K562 (cell line): ENCODE measurements around the gene SLC39A11. TPM values are rescaled to one million over a fixed set of nuclear protein-coding genes. Genes with fewer than 3 reads are reported as not detected.

Source experiments
- ATAC-seq: fragments of 200-7000 bp; cut with Tn5 transposase; 3 replicates; pipeline ENCODE4 v1.9.1; 2020; ENCODE audit warnings: moderate library complexity
- BruUV-seq: library from RNA; stranded (reverse); fragments of 400-500 nt; replicated peaks from 2 replicates; lab custom pipeline; 2021; lab: Mats Ljungman, UMichigan
- CTCF ChIA-PET: fragments of 300-600 bp; formaldehyde crosslinking; extraction: SDS; loops from one replicate; lab custom pipeline; 2021; ENCODE audit warnings: low intra/inter-chr PET ratio; lab: Yijun Ruan, JAX
- POLR2A ChIA-PET: fragments of 300-600, 350-650 bp; sonication (Branson Sonifier 250); formaldehyde crosslinking; extraction: SDS; loops from one replicate; lab custom pipeline; 2021; ENCODE audit warnings: antibody characterized with exemption, inconsistent platforms; lab: Yijun Ruan, JAX
- DNase-seq, 4 experiments: peaks; one replicate each; pipeline versions ENCODE4 v3.0.0 to v3.0.0-alpha.2; 2011 to 2018; ENCODE audit warnings: low spot score in 3 of 4, mixed read lengths in 3 of 4; ENCODE audit errors: extremely low read depth in 1 of 4
- FAIRE-seq: peaks from 2 replicates; lab custom pipeline; 2011; peaks lifted over from hg19 to GRCh38; lab: Jason Lieb, UNC
- H2AFZ ChIP-seq: 2 replicates; pipeline ENCODE4 v1.6.0; 2011; ENCODE audit warnings: low read depth, low read length, control low read depth, inconsistent platforms
- H3K27ac ChIP-seq: fragments of 200-600 bp; 3 replicates; pipeline ENCODE4 v1.8.0; 2011; ENCODE audit warnings: low read depth, mild to moderate bottlenecking, control low read depth, inconsistent platforms, low read length, moderate library complexity, mixed read lengths; ENCODE audit errors: extremely low read depth
- H3K27me3 ChIP-seq, 2 experiments: fragments of 300-600 bp in 1 of 2; 2 replicates in 1 of 2; 3 replicates in 1 of 2; pipeline versions ENCODE4 v1.6.0 to v1.8.0; 2011; ENCODE audit warnings: inconsistent platforms in 2 of 2, low read length in 2 of 2, mild to moderate bottlenecking in 1 of 2, mixed read lengths in 1 of 2, moderate library complexity in 1 of 2; ENCODE audit not compliant: control insufficient read depth in 2 of 2, insufficient read depth in 2 of 2
- H3K36me3 ChIP-seq: fragments of 300-600 bp; 3 replicates; pipeline ENCODE4 v1.8.0; 2011; ENCODE audit warnings: mild to moderate bottlenecking, low read length, inconsistent platforms; ENCODE audit not compliant: control insufficient read depth, insufficient read depth
- H3K4me1 ChIP-seq, 2 experiments: fragments of 200-600 bp in 1 of 2; replicated peaks in 1 of 2; 2 replicates in 1 of 2; 3 replicates in 1 of 2; pipeline versions ENCODE4 v1.5.1 to v1.8.0; 2011; ENCODE audit warnings: inconsistent platforms in 2 of 2, low read length in 2 of 2, mild to moderate bottlenecking in 1 of 2, mixed read lengths in 1 of 2, moderate library complexity in 1 of 2; ENCODE audit not compliant: control insufficient read depth in 2 of 2, insufficient read depth in 2 of 2
- H3K4me2 ChIP-seq: 2 replicates; pipeline ENCODE4 v1.6.1; 2011; ENCODE audit warnings: low read length, control low read depth, inconsistent platforms, mixed read lengths; ENCODE audit not compliant: insufficient read depth
- H3K4me3 ChIP-seq: fragments of 200-600 bp; sonication (generic), shearing (Covaris generic); 2 replicates; pipeline ENCODE4 v1.5.1; 2016; ENCODE audit warnings: control low read depth, inconsistent platforms
- H3K79me2 ChIP-seq: fragments of 200-600 bp; 3 replicates; pipeline ENCODE4 v1.8.0; 2011; ENCODE audit warnings: low read length, inconsistent platforms; ENCODE audit not compliant: control insufficient read depth, insufficient read depth
- H3K9ac ChIP-seq, 2 experiments: 2 replicates each; pipeline versions ENCODE4 v1.6.0 to v1.6.1; 2011; ENCODE audit warnings: low read depth in 2 of 2, low read length in 2 of 2, control low read depth in 1 of 2, inconsistent platforms in 1 of 2, mild to moderate bottlenecking in 1 of 2, mixed read lengths in 1 of 2; ENCODE audit not compliant: insufficient read depth in 1 of 2
- H3K9me1 ChIP-seq: one replicate; pipeline ENCODE4 v1.6.0; 2011; ENCODE audit warnings: inconsistent platforms, mild to moderate bottlenecking, low read length, moderate library complexity; ENCODE audit not compliant: control insufficient read depth, insufficient read depth
- H3K9me3 ChIP-seq: replicated peaks from 2 replicates; pipeline ENCODE4 v1.5.1; 2011; ENCODE audit warnings: low read depth, low read length, inconsistent platforms; ENCODE audit not compliant: control insufficient read depth, insufficient read depth
- H4K20me1 ChIP-seq: replicated peaks from 2 replicates; pipeline ENCODE4 v1.6.1; 2011; ENCODE audit warnings: low read length, inconsistent platforms, mixed read lengths; ENCODE audit not compliant: control insufficient read depth, insufficient read depth
- C11orf30 ChIP-seq: fragments of 450-650 bp; IDR thresholded peaks from 2 replicates; pipeline ENCODE4 v1.6.1; 2016; ENCODE audit warnings: low read depth, mild to moderate bottlenecking
- MIER1 ChIP-seq: fragments of 450-650 bp; IDR thresholded peaks from 2 replicates; pipeline ENCODE4 v1.6.1; 2016; ENCODE audit warnings: antibody characterized with exemption, mild to moderate bottlenecking, low read depth
- NEUROD1 ChIP-seq: fragments of 150-350 bp; IDR thresholded peaks from 2 replicates; pipeline ENCODE4 v1.6.1; 2014; ENCODE audit warnings: borderline replicate concordance, low read length, low read depth; ENCODE audit not compliant: partially characterized antibody
- RAD51 ChIP-seq: fragments of 450-650 bp; IDR thresholded peaks from 2 replicates; pipeline ENCODE4 v1.7.1; 2016; ENCODE audit warnings: low read depth, mild to moderate bottlenecking, borderline replicate concordance
- SMARCC2 ChIP-seq: fragments of 450-650 bp; IDR thresholded peaks from 2 replicates; pipeline ENCODE4 v1.6.1; 2017; ENCODE audit warnings: antibody characterized with exemption, moderate library complexity, mild to moderate bottlenecking, low read depth
- WGBS: fragments of 100-300 bp; shearing (Covaris generic); methylation state at CpG from one replicate; pipeline ENCODE4 v1.1.6; 2016; ENCODE audit warnings: low coverage, mixed read lengths; ENCODE audit not compliant: insufficient coverage; ENCODE audit errors: missing lambda C conversion rate; 5-methylcytosine and 5-hydroxymethylcytosine counted together
- in situ Hi-C: fragments of 300-500 bp; cut with MboI; formaldehyde crosslinking; loops from 4 replicates; pipeline ENCODE4 v1.15.0; 2018; ENCODE audit warnings: inconsistent platforms, mixed read lengths
- intact Hi-C: fragments of 100-400 bp; cut with micrococcal nuclease; formaldehyde crosslinking; loops from 2 replicates; pipeline ENCODE4 v1.14.2; 2022
- polyA plus RNA-seq, 8 experiments: library from polyadenylated mRNA; depleted of rRNA in 4 of 8; stranded (reverse) in 5 of 8; unstranded in 3 of 8; fragments of >200 nt; fragmentation: Nextera tagmentation in 2 of 8; fragmentation: Illumina TruSeq in 1 of 8; extraction: Ambion mirVana in 2 of 8; extraction: Trizol in 1 of 8; gene quantifications; 2 replicates each; pipeline versions ENCODE4 v1.2.1 to v1.2.3, GENCODE V29; 2011 to 2014; ENCODE audit warnings: inconsistent platforms in 1 of 8, missing spikeins in 1 of 8
- total RNA-seq, 7 experiments: library from RNA; depleted of rRNA in 6 of 7; stranded (reverse); fragments of >200 nt in 6 of 7; fragmentation: Illumina TruSeq in 2 of 7; extraction: Trizol in 2 of 7; gene quantifications; 2 replicates each; pipeline versions ENCODE4 v1.2.1 to v1.2.3, GENCODE V29; 2011 to 2021; ENCODE audit warnings: low replicate concordance in 1 of 7
- TF ChIP-seq, protein P1 (sequence below): sonication (generic); formaldehyde crosslinking; IDR thresholded peaks from 2 replicates; pipeline ENCODE4 v1.5.0; 2020; ENCODE audit warnings: missing genetic modification reagents
- TF ChIP-seq, protein P2 (sequence below): sonication (generic); formaldehyde crosslinking; IDR thresholded peaks from 2 replicates; pipeline ENCODE4 v1.9.0; 2022; ENCODE audit warnings: mild to moderate bottlenecking, missing genetic modification reagents
- TF ChIP-seq, protein P3 (sequence below): fragments of 450-650 bp; formaldehyde crosslinking; IDR thresholded peaks from 2 replicates; pipeline ENCODE4 v1.4.0; 2020; ENCODE audit warnings: mild to moderate bottlenecking, mixed read lengths

Gene SLC39A11
- total and polyA plus RNA-seq, 9 of the 15 experiments (the other 6 are each of a cell fraction or from before 2014, with no cell fraction given): 10.5 to 26.4 (median 13.4) TPM

GRCh38 chr17:72631949-72632684 is 460.4 kb downstream of the SLC39A11 start:
- H3K4me2 ChIP-seq: no peak overlapping the region
- BruUV-seq: no TSS peak
- in situ Hi-C loops: no loop called here
- no peaks in the 10 kb centered on the region for H3K36me3 ChIP-seq
- ATAC-seq: no peak
- no peaks in the 10 kb centered on the region for H3K9me3 ChIP-seq
- no peak for FAIRE-seq
- DNase-seq: no peak
- TF ChIP-seq RAD51 (0 out of 2 replicates have a peak, but pooled peaks have one; percentile 38), MIER1 (no peak), SMARCC2 (no peak), C11orf30 (peak; percentile 10; the same call in 1 of the 2 replicates), NEUROD1 (no peak)
- TF ChIP-seq, protein P1, sequence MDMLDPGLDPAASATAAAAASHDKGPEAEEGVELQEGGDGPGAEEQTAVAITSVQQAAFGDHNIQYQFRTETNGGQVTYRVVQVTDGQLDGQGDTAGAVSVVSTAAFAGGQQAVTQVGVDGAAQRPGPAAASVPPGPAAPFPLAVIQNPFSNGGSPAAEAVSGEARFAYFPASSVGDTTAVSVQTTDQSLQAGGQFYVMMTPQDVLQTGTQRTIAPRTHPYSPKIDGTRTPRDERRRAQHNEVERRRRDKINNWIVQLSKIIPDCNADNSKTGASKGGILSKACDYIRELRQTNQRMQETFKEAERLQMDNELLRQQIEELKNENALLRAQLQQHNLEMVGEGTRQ (CRISPR knock-in tag): peak; percentile 47; the same call in 1 of the 2 replicates
- TF ChIP-seq, protein P2, sequence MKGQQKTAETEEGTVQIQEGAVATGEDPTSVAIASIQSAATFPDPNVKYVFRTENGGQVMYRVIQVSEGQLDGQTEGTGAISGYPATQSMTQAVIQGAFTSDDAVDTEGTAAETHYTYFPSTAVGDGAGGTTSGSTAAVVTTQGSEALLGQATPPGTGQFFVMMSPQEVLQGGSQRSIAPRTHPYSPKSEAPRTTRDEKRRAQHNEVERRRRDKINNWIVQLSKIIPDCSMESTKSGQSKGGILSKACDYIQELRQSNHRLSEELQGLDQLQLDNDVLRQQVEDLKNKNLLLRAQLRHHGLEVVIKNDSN: 0 out of 2 replicates have a peak, but pooled peaks have one; percentile 33
- TF ChIP-seq, protein P3, sequence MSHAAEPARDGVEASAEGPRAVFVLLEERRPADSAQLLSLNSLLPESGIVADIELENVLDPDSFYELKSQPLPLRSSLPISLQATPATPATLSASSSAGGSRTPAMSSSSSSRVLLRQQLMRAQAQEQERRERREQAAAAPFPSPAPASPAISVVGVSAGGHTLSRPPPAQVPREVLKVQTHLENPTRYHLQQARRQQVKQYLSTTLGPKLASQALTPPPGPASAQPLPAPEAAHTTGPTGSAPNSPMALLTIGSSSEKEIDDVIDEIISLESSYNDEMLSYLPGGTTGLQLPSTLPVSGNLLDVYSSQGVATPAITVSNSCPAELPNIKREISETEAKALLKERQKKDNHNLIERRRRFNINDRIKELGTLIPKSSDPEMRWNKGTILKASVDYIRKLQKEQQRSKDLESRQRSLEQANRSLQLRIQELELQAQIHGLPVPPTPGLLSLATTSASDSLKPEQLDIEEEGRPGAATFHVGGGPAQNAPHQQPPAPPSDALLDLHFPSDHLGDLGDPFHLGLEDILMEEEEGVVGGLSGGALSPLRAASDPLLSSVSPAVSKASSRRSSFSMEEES (CRISPR knock-in tag): peak; percentile 57
- TF ChIP-seq, all 486 proteins: peak for 5
- intact Hi-C loops: no loop called here
- H3K4me1 ChIP-seq: no peaks in the 10 kb centered on the region; a peak in 1 of 5 replicates
- H3K9me1 ChIP-seq: no peaks in the 10 kb centered on the region
- CTCF ChIA-PET: no interaction called here
- peaks cover 16 to 34% of the 10 kb centered on the region in 2 experiments for H3K27me3 ChIP-seq
- POLR2A ChIA-PET: interaction anchor here (0.6 kb wide), 1 partner anchor 669 kb away, joined by 4 read pairs; no protein-coding TSS in a partner anchor
- H4K20me1 ChIP-seq: no peaks in the 10 kb centered on the region; the same call in 1 of the 2 replicates
- no peaks in the 10 kb centered on the region for H3K79me2 ChIP-seq
- no peak overlapping the region for H2AFZ ChIP-seq
- H3K4me3 ChIP-seq: no peak overlapping the region
- H3K27ac ChIP-seq: no peak overlapping the region
- WGBS: 4% methylated on average over 22 of the region's 22 CpGs
- no peak overlapping the region for H3K9ac ChIP-seq
